Tongue (tissue), 2 donors: ENCODE measurements around the gene ITPK1. TPM values are rescaled to one million over a fixed set of nuclear protein-coding genes. Genes with fewer than 3 reads are reported as not detected.
"Not testable (repeated sequence)": the region's sequence is repeated elsewhere in the genome, so short reads cannot be mapped to it uniquely, and the experiment has no call there.

Experiments
- DNase-seq: peaks from one replicate; pipeline ENCODE4 v3.0.0-alpha.2; 2015
- total RNA-seq: library from RNA; depleted of rRNA; stranded (reverse); fragments of >200 nt; gene quantifications from one replicate; pipeline ENCODE4 v1.2.3, GENCODE V29; 2014

The ITPK1 gene
- total RNA-seq, 1 donor from 2014 or later = 15.6 TPM

GRCh38 chr14:93128725-93129459 lies 13.2 kb upstream of the ITPK1 start:
- DNase-seq = peak; percentile 80

GRCh38 chr14:93126111-93126510 lies 10.4 kb upstream of the ITPK1 start:
- DNase-seq = no peak

GRCh38 chr14:93122826-93123225 lies 7.1 kb upstream of the ITPK1 start:
- no peak for DNase-seq

- no peak for DNase-seq
Measured at GRCh38 chr14:93121030-93121834, 5.5 kb upstream of the ITPK1 start.

GRCh38 chr14:93120517-93120916 lies 4.8 kb upstream of the ITPK1 start:
- DNase-seq = no peak

- DNase-seq = no peak
Measured at GRCh38 chr14:93116676-93117200, 1.0 kb upstream of the ITPK1 start.

GRCh38 chr14:93115069-93115820 lies 480 bp downstream of the ITPK1 start:
- DNase-seq = peak; percentile 94

- DNase-seq = no peak
Measured at GRCh38 chr14:93114713-93115068, 1.0 kb downstream of the ITPK1 start.

- no peak for DNase-seq
Measured at GRCh38 chr14:93114068-93114710, 1.5 kb downstream of the ITPK1 start.

- DNase-seq = no peak
Measured at GRCh38 chr14:93113678-93114067, 2.1 kb downstream of the ITPK1 start.

- peak; percentile 91 for DNase-seq
Measured at GRCh38 chr14:93112891-93113677, 2.6 kb downstream of the ITPK1 start.

GRCh38 chr14:93111541-93111940 lies 4.2 kb downstream of the ITPK1 start:
- not testable (repeated sequence) for DNase-seq

GRCh38 chr14:93110856-93111419 lies 4.8 kb downstream of the ITPK1 start:
- DNase-seq = no peak

- no peak for DNase-seq
Measured at GRCh38 chr14:93109572-93110481, 5.9 kb downstream of the ITPK1 start.

- DNase-seq = no peak
Measured at GRCh38 chr14:93108105-93108504, 7.6 kb downstream of the ITPK1 start.

GRCh38 chr14:93107453-93107852 lies 8.3 kb downstream of the ITPK1 start:
- DNase-seq = no peak

GRCh38 chr14:93106541-93107156 lies 9.1 kb downstream of the ITPK1 start:
- DNase-seq = no peak

GRCh38 chr14:93105856-93106255 lies 9.9 kb downstream of the ITPK1 start:
- not testable (repeated sequence) for DNase-seq

- no peak for DNase-seq
Measured at GRCh38 chr14:93105362-93105761, 10.4 kb downstream of the ITPK1 start.
